ENCODE data around the gene CELA2A.
"Not testable (repeated sequence)": the region's sequence is repeated elsewhere in the genome, so short reads cannot be mapped to it uniquely, and the experiment has no call there.

DNA sequence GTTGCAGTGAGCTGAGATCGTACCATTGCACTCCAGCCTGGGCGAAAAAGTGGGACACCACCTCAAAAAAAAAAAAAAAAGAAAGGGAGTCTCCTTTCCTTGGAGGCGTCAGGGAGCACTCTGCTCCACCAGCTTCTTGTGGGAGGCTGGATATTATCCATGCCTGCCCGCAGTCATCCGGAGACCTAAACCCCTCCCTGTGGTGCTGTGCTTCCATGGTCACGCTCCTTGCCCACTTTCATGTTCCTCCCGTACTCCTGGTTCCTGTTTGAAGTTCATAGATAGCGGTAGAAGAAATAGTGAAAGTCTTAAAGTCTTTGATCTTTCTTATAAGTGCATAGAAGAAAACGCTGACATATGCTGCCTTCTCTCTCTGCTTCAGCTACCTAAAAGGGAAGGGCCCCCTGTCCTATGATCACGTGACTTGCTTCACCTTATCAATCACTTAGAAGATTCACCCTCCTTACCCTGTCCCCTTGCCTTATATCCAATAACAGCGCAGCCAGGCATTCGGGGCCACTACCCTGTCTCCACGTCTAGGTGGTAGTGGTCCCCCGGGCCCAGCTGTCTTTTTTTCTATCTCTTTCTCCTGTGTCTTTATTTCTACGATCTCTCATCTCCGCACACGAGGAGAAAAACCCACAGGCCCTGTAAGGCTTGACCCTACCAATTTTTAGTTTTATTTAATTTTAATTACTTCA is 64.8 kb downstream of the CELA2A start:
- TF ChIP-seq, protein P1, sequence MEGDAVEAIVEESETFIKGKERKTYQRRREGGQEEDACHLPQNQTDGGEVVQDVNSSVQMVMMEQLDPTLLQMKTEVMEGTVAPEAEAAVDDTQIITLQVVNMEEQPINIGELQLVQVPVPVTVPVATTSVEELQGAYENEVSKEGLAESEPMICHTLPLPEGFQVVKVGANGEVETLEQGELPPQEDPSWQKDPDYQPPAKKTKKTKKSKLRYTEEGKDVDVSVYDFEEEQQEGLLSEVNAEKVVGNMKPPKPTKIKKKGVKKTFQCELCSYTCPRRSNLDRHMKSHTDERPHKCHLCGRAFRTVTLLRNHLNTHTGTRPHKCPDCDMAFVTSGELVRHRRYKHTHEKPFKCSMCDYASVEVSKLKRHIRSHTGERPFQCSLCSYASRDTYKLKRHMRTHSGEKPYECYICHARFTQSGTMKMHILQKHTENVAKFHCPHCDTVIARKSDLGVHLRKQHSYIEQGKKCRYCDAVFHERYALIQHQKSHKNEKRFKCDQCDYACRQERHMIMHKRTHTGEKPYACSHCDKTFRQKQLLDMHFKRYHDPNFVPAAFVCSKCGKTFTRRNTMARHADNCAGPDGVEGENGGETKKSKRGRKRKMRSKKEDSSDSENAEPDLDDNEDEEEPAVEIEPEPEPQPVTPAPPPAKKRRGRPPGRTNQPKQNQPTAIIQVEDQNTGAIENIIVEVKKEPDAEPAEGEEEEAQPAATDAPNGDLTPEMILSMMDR (IDR thresholded peaks at IDR 0.05): not testable (repeated sequence)
- TF ChIP-seq EZH2 (IDR thresholded peaks at IDR 0.05): not testable (repeated sequence)

Data from neural progenitor cell (in vitro differentiated cells).